Liver (tissue), 3 donors: ENCODE results near the gene BTN2A1.

ENCODE experiments used
- EGR1 ChIP-seq, 2 donors: IDR thresholded peaks; 2 replicates each; pipeline ENCODE4 v1.6.1; 2016 to 2018; ENCODE audit warnings: antibody characterized with exemption in 2 of 2, low read depth in 2 of 2
- ZBTB33 ChIP-seq: IDR thresholded peaks from 2 replicates; pipeline ENCODE4 v1.6.1; 2016; ENCODE audit warnings: antibody characterized with exemption
- TF ChIP-seq, protein P1 (sequence below): fragments of 150-350 bp; IDR thresholded peaks from 2 replicates; pipeline ENCODE4 v1.5.1; 2017; ENCODE audit warnings: improper control_type of control experiment, low read depth, low read length; ENCODE audit not compliant: missing input control
- donor health status: healthy.
- donor health status: healthy.

GRCh38 chr6:26473758-26474438 is 16.1 kb downstream of the BTN2A1 start:
- TF ChIP-seq EGR1 (IDR thresholded peaks at IDR 0.05; ENCODE audit: low read depth in 2 of 2) (peak in 1 of 2 donors; percentile 13), ZBTB33 (peak; percentile 64)
- TF ChIP-seq, protein P1, sequence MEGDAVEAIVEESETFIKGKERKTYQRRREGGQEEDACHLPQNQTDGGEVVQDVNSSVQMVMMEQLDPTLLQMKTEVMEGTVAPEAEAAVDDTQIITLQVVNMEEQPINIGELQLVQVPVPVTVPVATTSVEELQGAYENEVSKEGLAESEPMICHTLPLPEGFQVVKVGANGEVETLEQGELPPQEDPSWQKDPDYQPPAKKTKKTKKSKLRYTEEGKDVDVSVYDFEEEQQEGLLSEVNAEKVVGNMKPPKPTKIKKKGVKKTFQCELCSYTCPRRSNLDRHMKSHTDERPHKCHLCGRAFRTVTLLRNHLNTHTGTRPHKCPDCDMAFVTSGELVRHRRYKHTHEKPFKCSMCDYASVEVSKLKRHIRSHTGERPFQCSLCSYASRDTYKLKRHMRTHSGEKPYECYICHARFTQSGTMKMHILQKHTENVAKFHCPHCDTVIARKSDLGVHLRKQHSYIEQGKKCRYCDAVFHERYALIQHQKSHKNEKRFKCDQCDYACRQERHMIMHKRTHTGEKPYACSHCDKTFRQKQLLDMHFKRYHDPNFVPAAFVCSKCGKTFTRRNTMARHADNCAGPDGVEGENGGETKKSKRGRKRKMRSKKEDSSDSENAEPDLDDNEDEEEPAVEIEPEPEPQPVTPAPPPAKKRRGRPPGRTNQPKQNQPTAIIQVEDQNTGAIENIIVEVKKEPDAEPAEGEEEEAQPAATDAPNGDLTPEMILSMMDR = no peak
